ENCODE measurements around the gene FNDC3B. TPM values are rescaled to one million over a fixed set of nuclear protein-coding genes. Genes with fewer than 3 reads are reported as not detected.

Gene FNDC3B
- total and polyA plus RNA-seq, 9 of the 15 experiments (the other 6 are each of a cell fraction or from before 2014, with no cell fraction given), result 7.0 to 35.8 (median 16.2) TPM

DNA sequence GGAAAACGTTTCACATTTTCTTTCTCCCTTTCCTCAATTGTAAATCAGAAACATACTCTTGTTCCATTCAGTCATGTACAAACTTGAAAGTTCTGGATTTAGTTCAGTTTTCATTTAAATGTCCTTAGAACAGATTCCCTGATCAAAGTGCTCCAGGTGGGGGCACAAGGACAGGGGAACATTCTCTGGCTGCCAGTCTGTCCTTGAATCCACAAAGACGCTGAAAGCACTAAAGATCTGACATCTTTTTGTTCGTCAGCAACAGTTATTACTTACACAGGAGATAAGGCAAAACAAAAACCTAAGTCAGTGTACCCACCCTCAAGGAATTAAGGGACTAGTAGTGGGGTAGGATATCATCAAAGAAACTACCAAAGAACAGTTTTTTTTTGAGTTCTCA is 269.7 kb downstream of the FNDC3B start:
- intact Hi-C loops (cut with micrococcal nuclease), result no loop called here
- H3K9ac ChIP-seq (ENCODE audit: insufficient read depth in 1 of 2, low read depth in 2 of 2, low read length in 2 of 2), result no peak overlapping the region
- BruUV-seq (replicated peaks), result no TSS peak

More for the DNA sequence above, 269.7 kb downstream of the FNDC3B start:
- TF ChIP-seq DPF2 (IDR thresholded peaks at IDR 0.05), result no peak
- no peak for TF ChIP-seq RBM14 (IDR thresholded peaks at IDR 0.05; ENCODE audit: borderline replicate concordance, insufficient read depth, low read depth, low read length)
- TF ChIP-seq DNMT1 (IDR thresholded peaks at IDR 0.05), result no peak
- TF ChIP-seq ZNF165 (CRISPR knock-in tag; IDR thresholded peaks at IDR 0.05; ENCODE audit: borderline replicate concordance), result no peak
- TF ChIP-seq CTCF (IDR thresholded peaks at IDR 0.05 in 2 of 3, conservative IDR thresholded peaks at IDR 0.05 in 1 of 3; ENCODE audit: insufficient read depth in 2 of 3, low read depth in 1 of 3, low read length in 3 of 3), result no peak
- TF ChIP-seq, protein P1, sequence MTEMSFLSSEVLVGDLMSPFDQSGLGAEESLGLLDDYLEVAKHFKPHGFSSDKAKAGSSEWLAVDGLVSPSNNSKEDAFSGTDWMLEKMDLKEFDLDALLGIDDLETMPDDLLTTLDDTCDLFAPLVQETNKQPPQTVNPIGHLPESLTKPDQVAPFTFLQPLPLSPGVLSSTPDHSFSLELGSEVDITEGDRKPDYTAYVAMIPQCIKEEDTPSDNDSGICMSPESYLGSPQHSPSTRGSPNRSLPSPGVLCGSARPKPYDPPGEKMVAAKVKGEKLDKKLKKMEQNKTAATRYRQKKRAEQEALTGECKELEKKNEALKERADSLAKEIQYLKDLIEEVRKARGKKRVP (CRISPR knock-in tag; IDR thresholded peaks at IDR 0.05), result no peak
- no peak for TF ChIP-seq E2F1 (CRISPR knock-in tag; IDR thresholded peaks at IDR 0.05)
- no peak for TF ChIP-seq C11orf30 (IDR thresholded peaks at IDR 0.05; ENCODE audit: low read depth)
- TF ChIP-seq, protein P2, sequence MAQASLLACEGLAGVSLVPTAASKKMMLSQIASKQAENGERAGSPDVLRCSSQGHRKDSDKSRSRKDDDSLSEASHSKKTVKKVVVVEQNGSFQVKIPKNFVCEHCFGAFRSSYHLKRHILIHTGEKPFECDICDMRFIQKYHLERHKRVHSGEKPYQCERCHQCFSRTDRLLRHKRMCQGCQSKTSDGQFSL (CRISPR knock-in tag; IDR thresholded peaks at IDR 0.05), result no peak
- TF ChIP-seq, protein P2 (tag; IDR thresholded peaks at IDR 0.05), result no peak
- TF ChIP-seq MEF2A (IDR thresholded peaks at IDR 0.05; ENCODE audit: control insufficient read depth, low read depth, low read length), result no peak
- no peak for TF ChIP-seq ZNF134 (CRISPR knock-in tag; conservative IDR thresholded peaks at IDR 0.05)
- TF ChIP-seq, protein P3, sequence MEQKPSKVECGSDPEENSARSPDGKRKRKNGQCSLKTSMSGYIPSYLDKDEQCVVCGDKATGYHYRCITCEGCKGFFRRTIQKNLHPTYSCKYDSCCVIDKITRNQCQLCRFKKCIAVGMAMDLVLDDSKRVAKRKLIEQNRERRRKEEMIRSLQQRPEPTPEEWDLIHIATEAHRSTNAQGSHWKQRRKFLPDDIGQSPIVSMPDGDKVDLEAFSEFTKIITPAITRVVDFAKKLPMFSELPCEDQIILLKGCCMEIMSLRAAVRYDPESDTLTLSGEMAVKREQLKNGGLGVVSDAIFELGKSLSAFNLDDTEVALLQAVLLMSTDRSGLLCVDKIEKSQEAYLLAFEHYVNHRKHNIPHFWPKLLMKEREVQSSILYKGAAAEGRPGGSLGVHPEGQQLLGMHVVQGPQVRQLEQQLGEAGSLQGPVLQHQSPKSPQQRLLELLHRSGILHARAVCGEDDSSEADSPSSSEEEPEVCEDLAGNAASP (IDR thresholded peaks at IDR 0.05), result no peak
- TF ChIP-seq ATF1 (CRISPR knock-in tag; IDR thresholded peaks at IDR 0.05), result no peak
- TF ChIP-seq ATF1 (tag; IDR thresholded peaks at IDR 0.05), result no peak
- TF ChIP-seq NONO (IDR thresholded peaks at IDR 0.05; ENCODE audit: low read depth in 2 of 2, low read length in 1 of 2), result no peak
- no peak for TF ChIP-seq ELK1 (CRISPR knock-in tag; IDR thresholded peaks at IDR 0.05)
- WGBS (ENCODE audit: insufficient coverage, low coverage, missing lambda C conversion rate), result 66% methylated on average over 3 of the region's 3 CpGs
- ATAC-seq (no peak), FAIRE-seq (no peak), DNase-seq (ENCODE audit: extremely low read depth in 1 of 4, low spot score in 3 of 4) (no peak)
- Histone ChIP-seq H3K9me1 (ENCODE audit: control insufficient read depth, insufficient read depth, low read length) (no peaks in the 10 kb centered on the region), H3K27me3 (ENCODE audit: control insufficient read depth in 2 of 2, insufficient read depth in 2 of 2, low read length in 2 of 2) (no peaks in the 10 kb centered on the region), H3K79me2 (ENCODE audit: control insufficient read depth, insufficient read depth, low read length) (no peaks in the 10 kb centered on the region), H3K4me1 (replicated peaks in 1 of 2; ENCODE audit: control insufficient read depth in 2 of 2, insufficient read depth in 2 of 2, low read length in 2 of 2) (peaks cover 5 to 20% of the 10 kb centered on the region in 2 experiments; a peak in 4 of 5 replicates), H3K27ac (ENCODE audit: extremely low read depth, low read depth, low read length) (no peak overlapping the region), H3K4me3 (no peak overlapping the region), H2AFZ (ENCODE audit: low read depth, low read length) (no peak overlapping the region), H3K36me3 (ENCODE audit: control insufficient read depth, insufficient read depth, low read length) (peaks cover 75% of the 10 kb centered on the region), H4K20me1 (replicated peaks; ENCODE audit: control insufficient read depth, insufficient read depth, low read length) (no peaks in the 10 kb centered on the region), H3K4me2 (ENCODE audit: insufficient read depth, low read length) (no peak overlapping the region), H3K9me3 (replicated peaks; ENCODE audit: control insufficient read depth, insufficient read depth, low read depth, low read length) (no peaks in the 10 kb centered on the region)
- POLR2A ChIA-PET, result interaction anchor here (0.6 kb wide), 1 partner anchor 8 kb away, joined by 3 read pairs; no protein-coding TSS in a partner anchor
- CTCF ChIA-PET (ENCODE audit: low intra/inter-chr PET ratio), result no interaction called here
- in situ Hi-C loops (cut with MboI), result no loop called here
